22Rv1 (cell line): Measurements from ENCODE around the gene RASA3.
"Not testable (repeated sequence)": the region's sequence is repeated elsewhere in the genome, so short reads cannot be mapped to it uniquely, and the experiment has no call there.

ENCODE experiments used
- H3K27ac ChIP-seq: fragments of 450-650 bp; 2 replicates; pipeline ENCODE4 v1.5.1; 2017
- CTCF ChIP-seq: fragments of 450-650 bp; IDR thresholded peaks from 2 replicates; pipeline ENCODE4 v1.5.1; 2017; ENCODE audit warnings: mild to moderate bottlenecking
- ZFX ChIP-seq: fragments of 450-650 bp; IDR thresholded peaks from 2 replicates; pipeline ENCODE4 v1.6.1; 2017; ENCODE audit warnings: antibody characterized with exemption, borderline replicate concordance

The RASA3 gene

GRCh38 chr13:114102521-114103288, 29.7 kb downstream of the RASA3 start:
- TF ChIP-seq ZFX: no peak
- TF ChIP-seq CTCF: no peak
- H3K27ac ChIP-seq: no peak overlapping the region

GRCh38 chr13:114102131-114102520, 30.3 kb downstream of the RASA3 start:
- no peak overlapping the region for H3K27ac ChIP-seq
- TF ChIP-seq CTCF: no peak
- TF ChIP-seq ZFX: no peak

GRCh38 chr13:114101358-114102130, 30.9 kb downstream of the RASA3 start:
- H3K27ac ChIP-seq: no peak overlapping the region
- no peak for TF ChIP-seq ZFX
- no peak for TF ChIP-seq CTCF

GRCh38 chr13:114100446-114101357, 31.7 kb downstream of the RASA3 start:
- no peak for TF ChIP-seq ZFX
- no peak for TF ChIP-seq CTCF
- no peak overlapping the region for H3K27ac ChIP-seq

GRCh38 chr13:114099918-114100445, 32.4 kb downstream of the RASA3 start:
- no peak for TF ChIP-seq ZFX
- no peak for TF ChIP-seq CTCF
- H3K27ac ChIP-seq: no peak overlapping the region

GRCh38 chr13:114099191-114099590, 33.2 kb downstream of the RASA3 start:
- TF ChIP-seq CTCF: no peak
- no peak for TF ChIP-seq ZFX
- H3K27ac ChIP-seq: no peak overlapping the region

GRCh38 chr13:114098689-114099056, 33.8 kb downstream of the RASA3 start:
- H3K27ac ChIP-seq: not testable (repeated sequence)
